ENCODE data around the gene C12orf57. TPM values are rescaled to one million over a fixed set of nuclear protein-coding genes. Genes with fewer than 3 reads are reported as not detected.

Gene C12orf57
- total and polyA plus RNA-seq, 9 of the 15 experiments (the other 6 are each of a cell fraction or from before 2014, with no cell fraction given), result 26.7 to 191 (median 107) TPM

DNA sequence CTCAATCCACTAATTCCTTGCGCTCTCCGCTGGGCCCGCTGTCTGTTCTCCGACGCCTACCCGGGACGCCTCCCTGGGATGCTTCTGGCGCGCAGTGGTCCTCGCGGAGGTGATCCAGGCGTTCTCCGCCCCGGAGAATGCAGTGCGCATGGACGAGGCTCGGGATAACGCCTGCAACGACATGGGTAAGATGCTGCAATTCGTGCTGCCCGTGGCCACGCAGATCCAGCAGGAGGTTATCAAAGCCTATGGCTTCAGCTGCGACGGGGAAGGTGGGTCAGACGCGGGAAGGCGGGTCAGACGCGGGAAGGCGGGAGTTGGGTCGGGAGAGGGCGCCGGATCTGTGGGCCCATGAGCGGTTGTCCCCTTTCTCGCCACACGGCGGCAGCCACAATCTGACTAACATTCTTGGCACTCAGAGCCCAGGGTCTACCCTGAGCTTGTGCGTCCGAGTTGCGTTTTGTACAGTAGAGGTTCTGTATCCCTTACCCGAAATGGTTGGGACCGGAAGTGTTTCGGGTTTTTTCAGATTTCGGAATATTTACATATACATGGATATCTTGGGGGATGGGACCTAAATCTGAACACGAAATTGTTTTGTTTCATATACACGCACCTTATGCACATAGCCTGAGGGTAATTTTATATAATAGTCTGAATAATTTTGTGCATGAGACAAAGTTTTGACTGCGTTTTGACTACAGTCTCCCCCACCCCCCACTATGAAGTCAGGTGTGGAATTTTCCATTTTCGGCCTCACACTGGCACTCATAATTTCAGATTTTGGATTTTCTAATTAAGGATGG is 762 bp downstream of the C12orf57 start (continued):
- TF ChIP-seq ZNF740 (CRISPR knock-in tag; IDR thresholded peaks at IDR 0.05) (no peak), ZNF740 (tag; IDR thresholded peaks at IDR 0.05) (no peak), ZBTB7A (IDR thresholded peaks at IDR 0.05; ENCODE audit: borderline replicate concordance, control insufficient read depth, low read depth, low read length) (no peak; the same call in 1 of the 2 replicates), POLR2H (tag; IDR thresholded peaks at IDR 0.05; ENCODE audit: low read depth) (no peak), TSHZ1 (CRISPR knock-in tag; IDR thresholded peaks at IDR 0.05) (no peak), MITF (IDR thresholded peaks at IDR 0.05) (no peak), MYBL2 (IDR thresholded peaks at IDR 0.05; ENCODE audit: low read depth) (no peak), MYBL2 (CRISPR knock-in tag; IDR thresholded peaks at IDR 0.05; ENCODE audit: borderline replicate concordance) (no peak), GTF2A2 (tag; IDR thresholded peaks at IDR 0.05) (no peak), SMARCB1 (IDR thresholded peaks at IDR 0.05; ENCODE audit: insufficient read length, low read depth) (no peak), FOXP1 (CRISPR knock-in tag; IDR thresholded peaks at IDR 0.05) (no peak; the same call in 1 of the 2 replicates)
- TF ChIP-seq, protein P1, sequence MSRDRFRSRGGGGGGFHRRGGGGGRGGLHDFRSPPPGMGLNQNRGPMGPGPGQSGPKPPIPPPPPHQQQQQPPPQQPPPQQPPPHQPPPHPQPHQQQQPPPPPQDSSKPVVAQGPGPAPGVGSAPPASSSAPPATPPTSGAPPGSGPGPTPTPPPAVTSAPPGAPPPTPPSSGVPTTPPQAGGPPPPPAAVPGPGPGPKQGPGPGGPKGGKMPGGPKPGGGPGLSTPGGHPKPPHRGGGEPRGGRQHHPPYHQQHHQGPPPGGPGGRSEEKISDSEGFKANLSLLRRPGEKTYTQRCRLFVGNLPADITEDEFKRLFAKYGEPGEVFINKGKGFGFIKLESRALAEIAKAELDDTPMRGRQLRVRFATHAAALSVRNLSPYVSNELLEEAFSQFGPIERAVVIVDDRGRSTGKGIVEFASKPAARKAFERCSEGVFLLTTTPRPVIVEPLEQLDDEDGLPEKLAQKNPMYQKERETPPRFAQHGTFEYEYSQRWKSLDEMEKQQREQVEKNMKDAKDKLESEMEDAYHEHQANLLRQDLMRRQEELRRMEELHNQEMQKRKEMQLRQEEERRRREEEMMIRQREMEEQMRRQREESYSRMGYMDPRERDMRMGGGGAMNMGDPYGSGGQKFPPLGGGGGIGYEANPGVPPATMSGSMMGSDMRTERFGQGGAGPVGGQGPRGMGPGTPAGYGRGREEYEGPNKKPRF (IDR thresholded peaks at IDR 0.05; ENCODE audit: low read depth, low read length), result peak; percentile 93
- TF ChIP-seq, protein P2, sequence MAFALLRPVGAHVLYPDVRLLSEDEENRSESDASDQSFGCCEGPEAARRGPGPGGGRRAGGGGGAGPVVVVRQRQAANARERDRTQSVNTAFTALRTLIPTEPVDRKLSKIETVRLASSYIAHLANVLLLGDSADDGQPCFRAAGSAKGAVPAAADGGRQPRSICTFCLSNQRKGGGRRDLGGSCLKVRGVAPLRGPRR (CRISPR knock-in tag; IDR thresholded peaks at IDR 0.05), result no peak
- TF ChIP-seq, protein P3, sequence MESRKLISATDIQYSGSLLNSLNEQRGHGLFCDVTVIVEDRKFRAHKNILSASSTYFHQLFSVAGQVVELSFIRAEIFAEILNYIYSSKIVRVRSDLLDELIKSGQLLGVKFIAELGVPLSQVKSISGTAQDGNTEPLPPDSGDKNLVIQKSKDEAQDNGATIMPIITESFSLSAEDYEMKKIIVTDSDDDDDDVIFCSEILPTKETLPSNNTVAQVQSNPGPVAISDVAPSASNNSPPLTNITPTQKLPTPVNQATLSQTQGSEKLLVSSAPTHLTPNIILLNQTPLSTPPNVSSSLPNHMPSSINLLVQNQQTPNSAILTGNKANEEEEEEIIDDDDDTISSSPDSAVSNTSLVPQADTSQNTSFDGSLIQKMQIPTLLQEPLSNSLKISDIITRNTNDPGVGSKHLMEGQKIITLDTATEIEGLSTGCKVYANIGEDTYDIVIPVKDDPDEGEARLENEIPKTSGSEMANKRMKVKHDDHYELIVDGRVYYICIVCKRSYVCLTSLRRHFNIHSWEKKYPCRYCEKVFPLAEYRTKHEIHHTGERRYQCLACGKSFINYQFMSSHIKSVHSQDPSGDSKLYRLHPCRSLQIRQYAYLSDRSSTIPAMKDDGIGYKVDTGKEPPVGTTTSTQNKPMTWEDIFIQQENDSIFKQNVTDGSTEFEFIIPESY (CRISPR knock-in tag; IDR thresholded peaks at IDR 0.05), result peak; percentile 36; the same call in 1 of the 2 replicates
